ENCODE measurements around the gene CDKN1B.
A peak's percentile ranks its signal among the peaks of the same experiment; 100 is the strongest.

Gene CDKN1B

GRCh38 chr12:12704593-12705230, 12.5 kb upstream of the CDKN1B start:
- TF ChIP-seq EZH2 (IDR thresholded peaks at IDR 0.05; ENCODE audit: borderline replicate concordance, low read length) (no peak), CTCF (IDR thresholded peaks at IDR 0.05; ENCODE audit: low read length) (peak; percentile 99)
- Histone ChIP-seq H2AFZ (ENCODE audit: low read length) (no peak overlapping the region), H3K4me1 (ENCODE audit: insufficient read depth, low read length, severe bottlenecking) (peaks cover 42% of the 10 kb centered on the region), H3K79me2 (ENCODE audit: insufficient read depth, low read length) (no peaks in the 10 kb centered on the region), H4K20me1 (ENCODE audit: insufficient read depth, low read length) (no peaks in the 10 kb centered on the region), H3K9me2 (ENCODE audit: low read depth, low read length) (no peaks in the 10 kb centered on the region), H3K9ac (ENCODE audit: low read length) (0 out of 2 replicates have a peak overlapping the region, but pooled peaks have one; percentile 21), H3K27me3 (ENCODE audit: insufficient read depth, low read length) (no peaks in the 10 kb centered on the region), H3K9me3 (ENCODE audit: low read length) (no peaks in the 10 kb centered on the region), H3K4me2 (ENCODE audit: low read length) (peak overlapping the region; percentile 35; the same call in 1 of the 2 replicates), H3F3A (ENCODE audit: insufficient read depth, low read length) (0 out of 2 replicates have a peak, but pooled peaks cover 7% of the 10 kb centered on the region), H3K27ac (ENCODE audit: low read depth, low read length, poor library complexity, severe bottlenecking) (peak overlapping the region; percentile 85), H3K4me3 (ENCODE audit: low read depth, low read length, poor library complexity, severe bottlenecking) (no peak overlapping the region), H3K36me3 (ENCODE audit: insufficient read depth, low read length) (no peaks in the 10 kb centered on the region)

- Histone ChIP-seq H3F3A (ENCODE audit: insufficient read depth, low read length) (0 out of 2 replicates have a peak, but pooled peaks cover 7% of the 10 kb centered on the region), H3K9ac (ENCODE audit: low read length) (no peak overlapping the region), H2AFZ (ENCODE audit: low read length) (no peak overlapping the region), H3K4me3 (ENCODE audit: low read depth, low read length, poor library complexity, severe bottlenecking) (no peak overlapping the region), H3K9me3 (ENCODE audit: low read length) (no peaks in the 10 kb centered on the region), H4K20me1 (ENCODE audit: insufficient read depth, low read length) (no peaks in the 10 kb centered on the region), H3K79me2 (ENCODE audit: insufficient read depth, low read length) (no peaks in the 10 kb centered on the region), H3K4me1 (ENCODE audit: insufficient read depth, low read length, severe bottlenecking) (peaks cover 34% of the 10 kb centered on the region), H3K9me2 (ENCODE audit: low read depth, low read length) (no peaks in the 10 kb centered on the region), H3K4me2 (ENCODE audit: low read length) (no peak overlapping the region), H3K27ac (ENCODE audit: low read depth, low read length, poor library complexity, severe bottlenecking) (no peak overlapping the region), H3K36me3 (ENCODE audit: insufficient read depth, low read length) (no peaks in the 10 kb centered on the region), H3K27me3 (ENCODE audit: insufficient read depth, low read length) (no peaks in the 10 kb centered on the region)
- no peak for TF ChIP-seq CTCF (IDR thresholded peaks at IDR 0.05; ENCODE audit: low read length)
- TF ChIP-seq EZH2 (IDR thresholded peaks at IDR 0.05; ENCODE audit: borderline replicate concordance, low read length): no peak
These were observed 11.2 kb upstream of the CDKN1B start for GRCh38 chr12:12705838-12706520.

- peaks cover 35% of the 10 kb centered on the region for H3K4me1 ChIP-seq (ENCODE audit: insufficient read depth, low read length, severe bottlenecking)
- H2AFZ ChIP-seq (ENCODE audit: low read length): no peak overlapping the region
- H3K9me2 ChIP-seq (ENCODE audit: low read depth, low read length): no peaks in the 10 kb centered on the region
- TF ChIP-seq CTCF (IDR thresholded peaks at IDR 0.05; ENCODE audit: low read length) (no peak), EZH2 (IDR thresholded peaks at IDR 0.05; ENCODE audit: borderline replicate concordance, low read length) (no peak)
- H3K4me2 ChIP-seq (ENCODE audit: low read length): peak overlapping the region; percentile 83
- no peaks in the 10 kb centered on the region for H3K9me3 ChIP-seq (ENCODE audit: low read length)
- peak overlapping the region; percentile 88 for H3K4me3 ChIP-seq (ENCODE audit: low read depth, low read length, poor library complexity, severe bottlenecking)
- H3F3A ChIP-seq (ENCODE audit: insufficient read depth, low read length): no peaks in the 10 kb centered on the region
- H4K20me1 ChIP-seq (ENCODE audit: insufficient read depth, low read length): no peaks in the 10 kb centered on the region
- peaks cover 11% of the 10 kb centered on the region for H3K36me3 ChIP-seq (ENCODE audit: insufficient read depth, low read length)
- H3K9ac ChIP-seq (ENCODE audit: low read length): no peak overlapping the region
- no peaks in the 10 kb centered on the region for H3K27me3 ChIP-seq (ENCODE audit: insufficient read depth, low read length)
- peak overlapping the region; percentile 98 for H3K27ac ChIP-seq (ENCODE audit: low read depth, low read length, poor library complexity, severe bottlenecking)
- peaks cover 16% of the 10 kb centered on the region for H3K79me2 ChIP-seq (ENCODE audit: insufficient read depth, low read length)
These were observed 3.3 kb upstream of the CDKN1B start for GRCh38 chr12:12713932-12714275.
